Fibroblast of skin of left biceps (primary cell): ENCODE measurements around the gene INCENP.
"Not testable (repeated sequence)": the region's sequence is repeated elsewhere in the genome, so short reads cannot be mapped to it uniquely, and the experiment has no call there.

Experiments
- DNase-seq, 2 experiments: peaks; one replicate each; pipeline ENCODE4 v3.0.0-alpha.2; 2013; ENCODE audit warnings: low read depth in 2 of 2

INCENP gene

GRCh38 chr11:62123669-62124185 lies at the start of gene INCENP:
TSS of gene INCENP (plus strand) at chr11:62124011. CDS start at chr11:62128162, 4,151 bp downstream.
- DNase-seq = peak; percentile 96

GRCh38 chr11:62075438-62075837 lies 48.4 kb upstream of the INCENP start:
- DNase-seq = no peak

DNA sequence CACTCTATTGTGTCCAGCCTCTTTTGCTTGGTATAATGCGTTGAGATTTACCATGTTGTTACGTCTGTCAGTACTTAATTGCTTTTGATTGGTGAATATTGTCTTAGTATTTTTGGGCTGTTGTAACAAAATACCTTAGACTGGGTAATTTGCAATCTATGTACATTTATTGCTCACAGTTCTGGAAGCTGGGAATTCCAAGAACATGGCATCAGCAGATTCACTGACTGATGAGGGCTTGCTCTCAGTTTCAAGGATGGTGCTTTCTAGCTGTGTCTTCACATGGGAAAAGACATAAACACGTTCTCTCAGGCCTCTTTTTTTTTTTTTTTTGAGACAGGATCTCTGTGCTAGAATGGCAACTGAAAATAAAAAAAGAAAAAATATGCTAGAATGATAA lies 46.7 kb upstream of the INCENP start:
- DNase-seq = no peak

GRCh38 chr11:62081378-62082291 lies 42.2 kb upstream of the INCENP start:
- peak in 1 of 2 experiments; percentile 13 for DNase-seq

DNA sequence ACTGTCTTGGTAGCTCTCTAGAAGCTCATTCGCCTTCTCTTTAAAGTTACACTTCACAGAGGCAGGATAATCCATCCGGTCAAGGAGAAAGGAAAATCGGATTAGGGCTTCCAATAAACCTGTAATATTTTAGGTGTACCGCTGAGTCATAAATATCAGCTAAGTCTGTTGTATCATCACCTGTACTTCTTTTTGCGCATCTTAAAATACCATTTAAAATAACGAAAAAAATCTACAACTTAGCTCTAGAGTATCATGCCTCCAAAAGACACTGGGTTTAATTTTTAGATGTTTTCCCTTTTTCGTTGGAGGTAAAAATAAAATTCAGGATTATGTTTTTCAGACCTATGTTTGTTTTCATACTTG lies 41.5 kb upstream of the INCENP start:
- DNase-seq = no peak

DNA sequence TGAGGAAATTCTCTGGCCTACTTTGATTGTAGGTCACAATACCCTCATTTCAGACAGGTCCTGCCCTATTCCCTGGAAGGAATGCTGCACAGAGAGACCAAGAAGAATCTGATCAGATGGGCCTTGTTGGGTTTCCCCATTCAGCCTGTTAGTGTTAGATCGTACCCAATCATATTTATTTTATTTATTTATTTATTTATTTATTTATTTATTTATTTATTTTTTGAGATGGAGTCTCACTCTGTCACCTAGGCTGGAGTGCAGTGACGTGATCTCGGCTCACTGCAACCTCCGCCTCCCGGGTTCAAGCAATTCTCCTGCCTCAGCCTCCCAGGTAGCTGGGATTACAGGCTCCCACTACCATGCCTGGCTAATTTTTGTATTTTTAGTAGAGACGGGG lies 39.0 kb upstream of the INCENP start:
- not testable (repeated sequence) for DNase-seq

- DNase-seq = no peak
These were observed 36.1 kb upstream of the INCENP start for GRCh38 chr11:62087694-62088093.

DNA sequence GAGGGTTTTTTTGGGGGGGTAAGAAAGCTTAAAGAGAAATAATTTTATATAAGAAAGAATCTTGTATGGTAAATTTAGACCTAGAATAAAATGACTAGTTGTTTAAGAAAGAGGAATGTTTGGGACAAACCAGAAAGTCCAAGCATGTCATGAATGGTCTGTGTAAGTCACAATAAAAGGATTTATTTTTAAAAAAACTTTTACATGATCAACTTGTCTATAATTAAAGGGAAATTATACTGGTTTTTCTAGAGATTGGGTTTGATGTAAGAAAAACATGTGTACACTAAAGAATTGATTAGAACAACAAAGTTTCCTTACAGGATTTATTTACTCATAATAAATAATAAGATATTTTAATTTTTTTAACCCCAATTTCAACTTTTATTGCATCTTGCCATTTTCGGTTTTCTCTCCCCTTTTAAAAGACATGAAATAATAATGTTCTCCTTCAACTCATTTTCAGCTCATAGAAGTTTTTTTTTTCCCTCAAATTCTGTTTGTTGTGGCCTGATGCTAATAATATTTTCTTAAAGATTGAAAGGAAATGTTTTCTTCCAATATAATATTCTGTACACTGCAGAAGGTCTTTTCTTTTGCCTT lies 35.4 kb upstream of the INCENP start:
- DNase-seq = no peak

DNA sequence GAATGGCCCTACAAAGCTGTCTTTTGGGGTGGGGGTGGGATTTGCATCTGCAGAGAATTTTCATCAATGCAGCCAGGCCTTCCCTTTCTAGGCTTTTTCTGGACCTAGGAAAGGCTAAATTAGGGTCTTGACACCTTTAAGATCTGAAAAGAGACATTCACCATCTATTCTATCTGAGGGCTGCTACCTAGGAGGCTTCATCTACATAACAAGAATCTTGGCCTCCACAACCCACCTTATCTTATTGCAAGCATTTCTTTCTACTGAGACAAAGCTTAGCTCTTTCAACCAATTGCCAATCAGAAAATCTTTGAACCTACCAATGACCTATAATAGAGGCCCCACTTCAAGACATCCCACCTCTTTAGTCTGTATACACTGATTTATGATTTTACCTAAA lies 20.7 kb upstream of the INCENP start:
- DNase-seq = no peak

DNA sequence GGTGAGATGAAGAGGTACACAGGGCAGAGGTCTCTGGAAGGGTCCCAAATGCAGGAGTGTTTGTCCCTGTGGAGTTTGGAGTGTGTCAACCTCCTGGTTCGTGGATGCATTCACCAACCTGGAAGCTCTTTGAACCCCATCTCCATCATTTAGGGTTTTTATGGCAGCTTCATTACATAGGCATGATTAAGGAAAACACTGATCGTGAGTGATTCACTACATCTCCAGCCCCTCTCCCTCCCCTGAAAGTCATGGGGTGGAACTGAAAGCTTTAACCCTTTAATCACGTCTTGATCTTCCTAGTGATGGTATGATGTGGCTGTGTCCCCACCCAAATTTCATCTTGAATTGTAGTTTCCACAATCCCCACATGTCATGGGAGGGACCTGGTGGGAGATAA lies 19.8 kb upstream of the INCENP start:
- no peak for DNase-seq

DNA sequence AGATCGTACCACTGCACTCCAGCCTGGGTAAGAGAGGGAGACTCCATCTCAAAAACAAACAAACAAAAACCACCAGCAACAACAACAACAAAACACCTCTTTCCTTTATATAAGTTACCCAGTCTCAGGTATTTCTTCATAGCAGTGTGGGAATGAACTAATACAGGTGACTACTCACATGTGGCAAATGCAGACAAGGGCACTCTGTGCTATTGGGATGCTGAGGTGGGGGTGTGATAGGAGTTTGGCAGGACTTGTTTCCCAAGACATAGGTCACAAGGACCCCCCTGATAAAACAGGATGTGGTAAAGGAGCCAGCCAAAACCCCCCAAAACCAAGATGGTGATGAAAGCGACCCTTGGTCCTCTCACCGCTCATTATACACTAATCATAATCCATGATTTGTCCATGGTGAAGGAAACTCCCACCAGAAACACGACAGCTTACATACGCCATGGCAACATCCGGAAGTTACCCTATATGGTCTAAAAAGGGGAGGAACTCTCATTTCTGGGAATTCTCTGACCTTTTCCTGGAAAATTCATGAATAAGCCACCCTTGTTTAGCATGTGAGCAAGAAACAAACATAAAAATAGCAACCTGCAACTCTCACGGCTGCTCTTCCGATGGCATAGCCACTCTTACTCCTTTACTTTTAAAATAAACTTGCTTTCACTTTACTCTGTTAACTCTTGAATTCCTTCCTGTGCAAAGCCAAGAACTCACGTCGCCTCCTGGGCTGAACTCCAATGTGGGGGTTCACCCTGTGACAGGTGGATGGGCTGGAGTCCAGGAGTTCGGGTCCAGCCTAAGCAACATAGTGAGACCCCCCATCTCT lies 18.8 kb upstream of the INCENP start:
- no peak for DNase-seq

GRCh38 chr11:62105667-62106191 lies 18.1 kb upstream of the INCENP start:
- DNase-seq = no peak

GRCh38 chr11:62108017-62108750 lies 15.6 kb upstream of the INCENP start:
- peak in 1 of 2 experiments; percentile 19 for DNase-seq

DNA sequence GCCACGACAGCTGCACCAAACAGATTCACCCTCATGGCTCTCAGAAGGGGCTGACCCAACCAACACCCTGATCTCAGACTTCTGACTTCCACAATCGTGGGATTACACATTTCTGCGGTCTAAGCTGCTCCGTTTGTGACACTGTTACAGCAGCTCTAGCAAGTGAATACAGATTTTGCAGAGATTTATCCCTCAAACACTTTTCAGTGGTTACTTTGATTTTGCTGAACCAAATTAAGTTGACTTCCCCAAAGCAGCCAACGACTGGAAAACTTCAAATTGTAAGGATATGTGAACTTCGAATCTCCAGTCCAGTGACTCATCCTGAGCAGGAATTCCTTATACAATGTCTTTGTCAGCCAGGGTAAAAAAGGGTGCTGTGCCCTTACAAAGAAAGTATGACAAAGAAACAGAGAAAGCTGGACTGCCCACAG lies 14.8 kb upstream of the INCENP start:
- DNase-seq = no peak

DNA sequence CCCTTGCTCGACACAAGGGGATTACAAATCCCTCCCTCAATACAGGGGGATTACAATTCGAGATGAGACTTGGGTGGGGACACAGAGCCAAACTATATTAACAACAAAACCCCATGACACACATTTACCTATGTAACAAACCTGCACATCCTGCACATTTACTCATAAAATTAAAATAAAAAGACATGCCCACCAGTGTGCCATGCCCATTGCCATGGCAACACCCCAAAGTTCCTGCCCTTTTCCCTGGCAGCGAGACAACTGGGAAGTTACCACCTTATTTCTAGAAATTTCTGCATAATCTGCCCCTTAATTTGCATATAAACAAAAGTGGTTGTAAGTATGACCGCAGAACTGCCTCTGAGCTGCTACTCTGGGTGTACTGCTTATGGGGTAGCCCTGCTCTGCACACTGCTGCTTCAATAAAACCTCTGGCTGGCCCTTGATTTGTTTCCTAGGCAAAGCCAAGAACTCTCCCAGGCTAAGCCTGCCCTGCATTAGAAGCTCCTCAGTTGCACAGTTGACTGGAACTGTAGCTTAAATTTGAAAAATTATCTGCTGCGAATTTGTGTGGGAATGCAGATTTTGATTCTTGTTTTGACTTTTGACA lies 8.6 kb upstream of the INCENP start:
- no peak for DNase-seq

DNA sequence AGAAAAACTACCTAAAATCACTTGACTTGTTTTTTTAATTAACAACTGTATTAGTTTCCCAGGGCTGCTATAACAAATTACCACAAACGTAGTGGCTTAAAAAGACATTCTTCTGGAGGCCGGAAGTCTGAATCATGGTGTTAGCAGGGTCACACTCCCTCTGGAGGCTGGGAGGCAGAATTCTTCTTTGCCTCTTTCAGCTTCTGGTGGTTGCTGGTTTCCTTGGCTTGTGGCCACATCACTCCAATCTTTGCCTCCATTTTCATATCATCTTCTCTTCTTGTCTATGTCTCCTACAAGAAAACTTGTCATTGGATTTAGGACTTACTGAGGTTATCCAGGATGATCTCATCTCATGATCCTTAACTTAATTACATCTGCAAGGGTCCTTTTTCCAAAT lies 7.4 kb upstream of the INCENP start:
- DNase-seq = no peak

GRCh38 chr11:62119569-62119968 lies 4.2 kb upstream of the INCENP start:
- no peak for DNase-seq

DNA sequence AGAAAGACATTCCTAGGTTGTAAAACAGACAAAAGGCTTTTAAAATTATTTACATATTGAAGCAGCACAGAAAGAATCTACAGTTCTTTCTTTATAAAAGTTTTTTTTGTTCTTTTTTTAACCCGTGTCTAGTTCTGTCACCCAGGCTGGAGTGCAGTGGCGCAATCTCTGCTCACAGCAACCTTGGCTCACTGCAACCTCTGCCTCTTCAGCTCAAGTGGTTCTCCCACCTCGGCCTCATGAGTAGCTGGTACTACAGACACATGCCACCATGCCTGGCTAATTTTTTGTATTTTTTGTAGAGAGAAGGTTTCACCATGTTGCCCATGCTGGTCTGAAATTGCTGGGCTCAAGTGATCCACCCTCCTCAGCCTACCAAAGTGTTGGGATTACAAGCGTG lies 3.8 kb upstream of the INCENP start:
- no peak for DNase-seq

GRCh38 chr11:62120431-62120830 lies 3.4 kb upstream of the INCENP start:
- no peak for DNase-seq

DNA sequence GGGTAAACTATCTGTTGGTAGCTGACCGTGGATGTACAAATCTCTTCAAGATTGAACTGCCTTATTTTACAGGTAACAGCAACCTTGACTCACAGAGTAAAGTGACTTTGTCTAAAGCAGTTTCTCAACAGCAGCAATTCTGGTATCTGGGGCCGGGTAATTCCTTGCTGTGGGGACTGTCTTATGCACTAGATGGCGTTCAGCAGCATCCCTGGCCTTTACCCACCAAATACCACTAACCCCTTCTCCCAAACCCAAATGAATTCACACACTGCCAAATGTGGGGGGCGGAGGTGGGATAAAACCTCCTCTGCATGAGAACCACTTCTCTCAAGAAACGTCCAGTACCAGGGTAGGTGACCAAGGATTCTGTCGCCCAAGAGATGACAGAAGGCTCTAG lies 1.7 kb upstream of the INCENP start:
- DNase-seq = no peak
